ENCODE data around the gene GLI2. TPM values are rescaled to one million over a fixed set of nuclear protein-coding genes. Genes with fewer than 3 reads are reported as not detected.

The GLI2 gene
- total RNA-seq, 2 experiments from 2014 or later, result not detected

- CTCF ChIA-PET, result interaction anchor here (1.4 kb wide), 1 partner anchor 311 kb away, joined by 3 read pairs; no protein-coding TSS in a partner anchor
- H3K4me1 Mint-ChIP-seq (ENCODE audit: low read depth), result no peaks in the 10 kb centered on the region
- DNase-seq (no peak), ATAC-seq (no peak)
- no peaks in the 10 kb centered on the region for H3K36me3 Mint-ChIP-seq (ENCODE audit: low read depth)
- no peak overlapping the region for H3K4me3 Mint-ChIP-seq
- intact Hi-C loops (cut with micrococcal nuclease), result no loop called here
- no peak overlapping the region for H3K27ac Mint-ChIP-seq
- H3K9me3 Mint-ChIP-seq, result no peaks in the 10 kb centered on the region
- POLR2A ChIA-PET, result no interaction called here
- TF ChIP-seq, protein P1, sequence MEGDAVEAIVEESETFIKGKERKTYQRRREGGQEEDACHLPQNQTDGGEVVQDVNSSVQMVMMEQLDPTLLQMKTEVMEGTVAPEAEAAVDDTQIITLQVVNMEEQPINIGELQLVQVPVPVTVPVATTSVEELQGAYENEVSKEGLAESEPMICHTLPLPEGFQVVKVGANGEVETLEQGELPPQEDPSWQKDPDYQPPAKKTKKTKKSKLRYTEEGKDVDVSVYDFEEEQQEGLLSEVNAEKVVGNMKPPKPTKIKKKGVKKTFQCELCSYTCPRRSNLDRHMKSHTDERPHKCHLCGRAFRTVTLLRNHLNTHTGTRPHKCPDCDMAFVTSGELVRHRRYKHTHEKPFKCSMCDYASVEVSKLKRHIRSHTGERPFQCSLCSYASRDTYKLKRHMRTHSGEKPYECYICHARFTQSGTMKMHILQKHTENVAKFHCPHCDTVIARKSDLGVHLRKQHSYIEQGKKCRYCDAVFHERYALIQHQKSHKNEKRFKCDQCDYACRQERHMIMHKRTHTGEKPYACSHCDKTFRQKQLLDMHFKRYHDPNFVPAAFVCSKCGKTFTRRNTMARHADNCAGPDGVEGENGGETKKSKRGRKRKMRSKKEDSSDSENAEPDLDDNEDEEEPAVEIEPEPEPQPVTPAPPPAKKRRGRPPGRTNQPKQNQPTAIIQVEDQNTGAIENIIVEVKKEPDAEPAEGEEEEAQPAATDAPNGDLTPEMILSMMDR (IDR thresholded peaks at IDR 0.05), result no peak
- H3K27me3 Mint-ChIP-seq, result peaks cover 3% of the 10 kb centered on the region
These were observed 24.1 kb downstream of the GLI2 start for GRCh38 chr2:120759543-120760331.

DNA sequence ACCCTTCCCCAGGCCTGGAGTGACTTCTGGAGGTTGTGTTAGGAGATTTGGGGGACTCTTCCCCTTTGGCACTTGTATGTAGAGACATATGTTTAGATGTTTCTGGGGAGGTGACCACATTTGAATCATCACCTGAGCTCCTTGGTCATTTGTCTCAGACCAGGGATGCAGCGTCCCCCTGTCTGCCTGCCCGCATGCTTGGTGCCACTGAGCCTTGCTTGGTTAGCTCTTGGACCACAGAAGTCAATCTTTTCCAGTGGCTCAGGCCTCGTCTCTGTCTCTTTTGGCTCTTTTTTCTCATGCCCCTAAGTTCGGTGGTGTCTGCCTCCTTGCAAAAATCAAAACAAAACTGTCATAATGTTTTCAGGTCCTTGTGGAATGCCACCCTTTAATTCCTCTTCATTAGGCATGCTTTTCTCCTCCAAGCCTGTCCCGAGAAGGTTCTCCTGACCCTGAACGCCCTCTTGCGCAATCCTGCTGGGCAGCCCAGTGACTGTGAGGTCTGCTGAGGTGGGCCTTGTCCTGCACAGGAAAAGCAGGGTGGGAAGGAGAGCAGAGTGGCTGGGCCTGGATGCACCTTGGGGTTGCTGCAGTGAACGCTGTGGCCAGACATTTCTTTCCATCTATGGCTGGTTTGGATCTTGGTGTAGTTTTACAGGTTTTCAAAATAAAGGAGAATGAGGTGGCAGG lies 24.9 kb downstream of the GLI2 start:
- Mint-ChIP-seq H3K4me1 (ENCODE audit: low read depth) (no peaks in the 10 kb centered on the region), H3K27ac (no peak overlapping the region), H3K9me3 (no peaks in the 10 kb centered on the region), H3K4me3 (no peak overlapping the region), H3K36me3 (ENCODE audit: low read depth) (no peaks in the 10 kb centered on the region), H3K27me3 (peaks cover 3% of the 10 kb centered on the region)
- intact Hi-C loops (cut with micrococcal nuclease), result no loop called here
- TF ChIP-seq, protein P1 (IDR thresholded peaks at IDR 0.05), result no peak
- no peak for DNase-seq
- CTCF ChIA-PET, result no interaction called here
- no peak for ATAC-seq
- POLR2A ChIA-PET, result no interaction called here

DNA sequence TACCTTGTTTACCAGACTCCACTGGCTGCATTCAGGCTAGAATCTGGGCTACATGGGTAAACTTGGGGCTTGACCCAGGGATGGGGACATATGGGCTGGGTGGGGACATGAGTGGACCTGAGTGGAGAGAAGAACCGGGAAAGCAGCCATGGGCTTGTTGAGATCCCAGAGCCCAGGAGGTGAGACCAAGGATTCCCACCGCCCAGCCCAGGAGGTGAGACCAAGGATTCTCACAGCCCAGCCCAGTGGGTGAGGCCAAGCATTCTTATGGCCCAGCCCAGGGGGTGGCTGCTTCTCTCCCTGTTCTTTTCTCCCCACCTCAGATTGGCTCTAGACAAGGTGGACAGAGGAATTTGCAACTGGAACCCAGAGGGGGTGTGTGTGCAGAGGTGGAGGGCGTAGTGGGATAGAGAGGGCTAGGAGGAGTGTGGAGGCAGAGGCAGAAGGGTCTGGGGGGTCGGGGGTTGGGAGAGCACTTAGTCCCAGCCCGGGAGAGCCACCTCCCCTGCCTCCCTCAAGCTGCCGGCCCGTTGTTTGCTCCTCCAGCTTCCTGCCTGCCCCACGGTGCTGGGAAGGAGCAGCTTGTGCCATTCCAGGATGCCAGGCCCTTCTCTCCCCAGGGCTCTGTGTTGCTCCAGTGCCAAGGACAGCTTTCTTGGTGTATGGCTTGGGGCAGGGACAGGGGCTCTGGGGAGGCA lies 25.6 kb downstream of the GLI2 start:
- Mint-ChIP-seq H3K4me1 (ENCODE audit: low read depth) (no peaks in the 10 kb centered on the region), H3K9me3 (no peaks in the 10 kb centered on the region), H3K36me3 (ENCODE audit: low read depth) (no peaks in the 10 kb centered on the region), H3K27me3 (peaks cover 3% of the 10 kb centered on the region), H3K27ac (no peak overlapping the region), H3K4me3 (no peak overlapping the region)
- POLR2A ChIA-PET, result no interaction called here
- ATAC-seq, result no peak
- CTCF ChIA-PET, result no interaction called here
- no peak for DNase-seq
- intact Hi-C loops (cut with micrococcal nuclease), result no loop called here
- TF ChIP-seq, protein P1 (IDR thresholded peaks at IDR 0.05), result no peak

GRCh38 chr2:120761911-120762310 lies 26.2 kb downstream of the GLI2 start:
- H3K9me3 Mint-ChIP-seq, result no peaks in the 10 kb centered on the region

More at GRCh38 chr2:120761911-120762310, 26.2 kb downstream of the GLI2 start:
- no peaks in the 10 kb centered on the region for H3K4me1 Mint-ChIP-seq (ENCODE audit: low read depth)
- no peak for DNase-seq
- H3K4me3 Mint-ChIP-seq, result no peak overlapping the region
- TF ChIP-seq, protein P1 (IDR thresholded peaks at IDR 0.05), result no peak
- intact Hi-C loops (cut with micrococcal nuclease), result no loop called here
- peaks cover under 1% of the 10 kb centered on the region for H3K27me3 Mint-ChIP-seq
- CTCF ChIA-PET, result no interaction called here
- POLR2A ChIA-PET, result no interaction called here
- ATAC-seq, result no peak
- H3K36me3 Mint-ChIP-seq (ENCODE audit: low read depth), result no peaks in the 10 kb centered on the region
- no peak overlapping the region for H3K27ac Mint-ChIP-seq
